Medulla oblongata (tissue), 1 donor: ENCODE results near the gene COPRS.
"Not testable (repeated sequence)": the region's sequence is repeated elsewhere in the genome, so short reads cannot be mapped to it uniquely, and the experiment has no call there.

ENCODE experiments used
- DNase-seq: peaks from one replicate; pipeline ENCODE4 v3.0.0-alpha.2; 2015; ENCODE audit errors: extremely low spot score

COPRS gene

GRCh38 chr17:31845291-31845690, 13.8 kb downstream of the COPRS start:
- DNase-seq: no peak

DNA sequence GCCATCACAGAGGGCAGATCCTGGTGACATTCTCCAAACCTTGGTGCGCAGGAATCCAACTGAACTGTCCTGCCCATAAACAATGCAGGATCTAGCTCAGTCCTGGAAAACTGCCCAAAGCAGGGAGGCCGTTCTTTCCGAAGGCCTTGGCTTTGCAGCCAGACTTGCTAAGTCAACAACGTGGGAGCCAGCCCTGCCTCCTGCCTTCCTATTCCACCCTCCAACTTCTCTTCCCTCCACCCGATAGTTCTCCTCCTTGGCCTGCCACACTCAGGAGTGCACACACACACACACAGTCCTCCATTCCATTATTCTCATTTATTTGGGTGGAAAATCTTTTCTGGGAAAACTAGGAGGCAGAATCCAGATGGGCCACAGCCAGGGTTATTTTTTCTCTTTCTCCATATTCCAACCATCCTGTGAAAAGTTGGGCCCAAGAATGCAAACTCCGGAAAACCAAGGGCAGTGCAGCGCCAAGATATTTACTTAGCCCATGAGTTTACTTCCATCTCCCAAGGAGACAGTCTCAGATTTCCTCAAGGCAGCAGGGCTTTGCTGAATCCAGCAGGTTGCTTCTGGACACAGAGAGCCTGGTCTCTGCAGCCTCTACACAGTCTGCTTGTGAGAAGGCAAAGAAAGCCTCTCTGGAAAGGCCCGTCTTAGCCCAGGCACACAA, 15.8 kb downstream of the COPRS start:
- peak; percentile 69 for DNase-seq

- peak; percentile 89 for DNase-seq
Measured at GRCh38 chr17:31842195-31843069, 16.6 kb downstream of the COPRS start.

DNA sequence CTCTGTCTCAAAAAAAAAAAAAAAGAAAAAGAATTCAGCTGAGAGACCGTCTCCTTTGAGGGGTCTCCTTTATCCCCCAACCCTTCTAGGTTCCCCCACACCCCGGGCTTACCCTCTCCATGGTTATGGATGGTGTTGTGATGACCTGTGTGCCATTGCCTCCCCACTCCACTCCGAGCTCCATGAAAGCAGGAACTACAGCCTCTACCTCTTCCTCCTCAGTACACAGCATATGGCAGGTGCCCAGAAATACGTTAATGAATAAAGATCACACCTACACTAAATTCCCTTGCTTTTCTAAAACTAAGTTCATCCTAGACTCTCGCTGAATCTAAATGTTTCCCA, 17.2 kb downstream of the COPRS start:
- DNase-seq: no peak

DNA sequence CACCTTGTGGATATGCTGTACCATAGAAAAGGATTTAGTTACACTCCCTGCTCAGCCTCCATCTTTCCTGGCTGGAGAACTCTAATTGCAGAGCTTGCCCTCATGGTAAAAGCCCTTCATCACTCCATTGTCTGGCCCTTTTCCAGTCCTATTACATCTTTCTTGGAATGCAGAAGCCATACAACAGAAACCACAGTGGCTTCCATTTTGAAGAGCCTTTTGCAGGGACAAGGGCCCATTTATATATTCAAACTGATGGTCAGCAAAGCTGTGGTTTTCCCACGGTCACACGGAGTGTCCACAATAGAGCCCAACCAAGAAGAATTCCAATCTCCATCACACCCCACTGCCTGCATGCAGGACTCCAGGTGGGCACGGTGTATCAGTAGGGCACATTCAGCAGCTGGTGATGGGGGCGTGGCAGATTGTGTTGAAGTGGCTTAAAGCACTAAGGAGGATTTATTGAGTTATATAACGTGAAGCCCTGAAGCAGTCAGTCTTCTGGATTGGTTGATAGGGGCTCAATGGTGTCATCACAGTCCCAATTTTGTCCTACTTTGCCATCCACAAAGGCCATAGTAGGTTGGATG, 20.3 kb downstream of the COPRS start:
- no peak for DNase-seq

GRCh38 chr17:31835984-31836383, 23.1 kb downstream of the COPRS start:
- DNase-seq: no peak

DNA sequence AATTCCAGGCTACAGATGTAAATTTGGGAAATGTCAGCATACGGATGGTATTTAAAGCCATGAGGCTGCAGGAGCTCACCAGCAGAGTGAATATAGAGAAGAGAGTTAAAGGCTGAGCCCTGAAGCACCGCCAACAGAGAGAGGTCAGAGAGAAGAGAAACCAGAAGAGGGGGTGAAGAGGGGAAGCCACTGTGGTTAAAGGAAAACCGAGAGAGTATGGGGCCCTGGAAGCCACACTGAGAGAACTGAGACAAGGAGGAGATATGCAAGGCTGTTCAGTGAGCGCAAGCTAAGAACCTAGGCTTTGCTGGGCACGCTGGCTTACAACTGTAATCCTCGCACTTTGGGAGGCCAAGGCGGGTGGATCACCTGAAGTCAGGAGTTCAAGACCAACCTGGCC, 24.6 kb downstream of the COPRS start:
- peak; percentile 58 for DNase-seq

DNA sequence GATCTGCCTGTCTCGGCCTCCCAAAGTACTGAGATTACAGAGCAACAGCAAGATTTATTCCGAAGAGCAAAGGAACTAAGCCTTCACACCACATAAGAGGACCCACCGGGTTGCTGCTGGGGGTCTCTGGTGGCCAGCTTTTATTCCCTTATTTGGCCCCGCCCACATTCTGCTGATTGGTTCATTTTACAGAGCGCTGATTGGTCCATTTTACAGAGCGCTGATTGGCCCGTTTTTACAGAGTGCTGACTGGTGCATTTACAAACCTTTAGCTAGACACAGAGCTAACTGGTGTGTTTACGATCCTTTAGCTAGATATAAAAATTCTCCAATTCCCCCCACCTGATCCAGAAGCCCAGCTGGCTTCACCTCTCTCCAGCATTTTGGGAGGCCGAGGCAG, 26.3 kb downstream of the COPRS start:
- no peak for DNase-seq

- no peak for DNase-seq
Measured at GRCh38 chr17:31830971-31831858, 27.8 kb downstream of the COPRS start.

DNA sequence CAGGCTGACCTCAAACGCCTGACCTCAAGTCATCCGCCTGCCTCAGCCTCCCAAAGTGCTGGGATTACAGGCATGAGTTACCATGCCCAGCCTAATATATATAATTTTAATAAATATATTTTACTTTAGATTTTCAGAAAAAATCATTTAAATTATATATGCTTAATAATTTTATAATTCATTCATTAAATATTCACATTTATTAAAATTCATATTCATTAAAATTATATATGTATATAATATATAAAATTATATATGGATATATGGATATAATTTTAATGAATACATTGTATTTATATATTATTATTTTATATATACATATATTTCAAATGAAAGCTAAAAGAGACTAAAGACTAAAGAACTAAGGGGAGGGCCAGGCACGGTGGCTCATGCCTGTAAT, 29.4 kb downstream of the COPRS start:
- no peak for DNase-seq

GRCh38 chr17:31828955-31829354, 30.1 kb downstream of the COPRS start:
- not testable (repeated sequence) for DNase-seq

- no peak for DNase-seq
Measured at GRCh38 chr17:31825961-31826691, 32.9 kb downstream of the COPRS start.

GRCh38 chr17:31824766-31825360, 34.2 kb downstream of the COPRS start:
- DNase-seq: no peak

DNA sequence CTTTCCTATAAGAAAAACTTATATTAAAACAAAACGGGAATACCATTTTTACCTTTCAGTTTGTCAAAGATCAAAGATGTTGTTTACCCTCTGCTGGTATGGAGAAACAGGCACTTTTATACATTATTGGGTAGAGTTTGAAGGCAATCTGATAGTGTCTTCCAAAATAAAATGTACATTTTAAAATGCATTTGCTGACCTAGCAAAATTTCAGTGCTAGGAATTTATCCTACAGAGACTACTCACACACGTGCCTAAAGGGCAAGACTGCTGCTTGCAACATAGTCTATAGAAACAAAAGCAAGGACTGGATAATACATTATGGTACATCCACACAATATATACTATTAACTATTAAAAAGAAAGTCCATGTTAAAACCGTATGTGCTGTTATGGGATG, 36.0 kb downstream of the COPRS start:
- no peak for DNase-seq

- DNase-seq: no peak
Measured at GRCh38 chr17:31820691-31821435, 38.2 kb downstream of the COPRS start.

DNA sequence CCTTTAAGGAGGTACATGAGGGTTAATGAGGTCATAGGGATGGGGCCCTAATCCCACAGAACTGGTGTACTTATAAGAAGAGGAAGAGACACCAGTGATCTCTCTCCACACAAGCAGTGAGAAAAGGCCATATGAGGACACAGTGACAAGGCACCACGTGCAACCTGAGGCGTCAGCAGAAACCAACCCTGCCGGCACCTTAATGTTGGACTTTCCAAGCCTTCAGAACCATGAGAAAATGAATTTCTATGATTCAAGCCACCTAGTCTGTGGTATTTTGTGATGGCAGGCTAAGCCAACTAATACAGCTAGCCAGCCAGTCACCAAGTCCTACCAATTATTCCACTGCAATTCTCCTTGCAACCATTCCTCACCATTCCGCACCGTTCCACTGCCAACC, 39.5 kb downstream of the COPRS start:
- DNase-seq: no peak

DNA sequence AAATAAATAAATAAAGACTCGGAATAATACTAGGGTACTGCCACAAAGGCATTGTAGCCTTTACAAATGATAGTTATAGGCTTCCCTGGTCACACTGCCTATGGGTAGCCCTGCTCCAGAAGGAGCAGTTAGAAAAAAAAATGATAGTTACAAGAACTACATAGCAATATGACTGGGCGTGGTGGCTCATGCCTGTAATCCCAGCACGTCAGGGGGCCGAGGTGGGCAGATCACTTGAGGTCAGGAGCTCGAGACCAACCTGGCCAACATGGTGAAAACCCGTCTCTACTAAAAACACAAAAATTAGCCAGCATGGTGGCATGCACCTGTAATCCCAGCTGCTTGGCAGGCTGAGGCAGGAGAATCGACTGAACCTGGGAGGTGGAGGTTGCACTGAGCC, 40.2 kb downstream of the COPRS start:
- DNase-seq: not testable (repeated sequence)

- DNase-seq: no peak
Measured at GRCh38 chr17:31815212-31815730, 43.8 kb downstream of the COPRS start.

GRCh38 chr17:31811101-31811500, 47.9 kb downstream of the COPRS start:
- peak; percentile 20 for DNase-seq

- DNase-seq: not testable (repeated sequence)
Measured at GRCh38 chr17:31809876-31810275, 49.2 kb downstream of the COPRS start.
